HepG2 (cell line): ENCODE results near the gene PRKG1. TPM values are rescaled to one million over a fixed set of nuclear protein-coding genes. Genes with fewer than 3 reads are reported as not detected.

Experiments
- ATAC-seq: fragments of 200-7000 bp; cut with Tn5 transposase; 3 replicates; pipeline ENCODE4 v1.9.1; 2020; ENCODE audit warnings: mild to moderate bottlenecking, moderate library complexity
- BruUV-seq: library from RNA; stranded (reverse); fragments of 400-500 nt; replicated peaks from 2 replicates; lab custom pipeline; 2021; lab: Mats Ljungman, UMichigan
- CTCF ChIA-PET: fragments of 300-600 bp; formaldehyde crosslinking; extraction: SDS; loops from one replicate; lab custom pipeline; 2021; ENCODE audit warnings: low total read pairs, inconsistent platforms, low intra/inter-chr PET ratio; lab: Yijun Ruan, JAX
- POLR2A ChIA-PET: fragments of 350-600 bp; sonication (Branson Sonifier 250); formaldehyde crosslinking; loops from one replicate; lab custom pipeline; 2020; ENCODE audit warnings: antibody characterized with exemption, inconsistent platforms; lab: Yijun Ruan, JAX
- DNase-seq: peaks from one replicate; pipeline ENCODE4 v3.0.0-alpha.2; 2015; ENCODE audit warnings: low spot score
- FAIRE-seq: peaks from 3 replicates; lab custom pipeline; 2011; peaks lifted over from hg19 to GRCh38; lab: Jason Lieb, UNC
- H2AFZ ChIP-seq: one replicate; pipeline ENCODE4 v1.6.1; 2011; ENCODE audit warnings: low read length, inconsistent platforms
- H3K27ac ChIP-seq: fragments of 300-600 bp; 3 replicates; pipeline ENCODE4 v1.8.0; 2011; ENCODE audit warnings: mixed run types, mild to moderate bottlenecking, mixed read lengths, low read length, inconsistent platforms; ENCODE audit not compliant: insufficient read depth; ENCODE audit errors: extremely low read length
- H3K27me3 ChIP-seq, 2 experiments: fragments of 200-600 bp in 1 of 2; 2 replicates in 1 of 2; 3 replicates in 1 of 2; pipeline versions ENCODE4 v1.6.0 to v1.8.0; 2011; ENCODE audit warnings: low read length in 2 of 2, mild to moderate bottlenecking in 2 of 2, moderate library complexity in 2 of 2, inconsistent platforms in 1 of 2; ENCODE audit not compliant: insufficient read depth in 2 of 2, control insufficient read depth in 1 of 2
- H3K36me3 ChIP-seq, 2 experiments: fragments of 200-600 bp in 1 of 2; replicated peaks in 1 of 2; 2 replicates in 1 of 2; 3 replicates in 1 of 2; pipeline versions ENCODE4 v1.5.1 to v1.8.0; 2011; ENCODE audit warnings: low read length in 2 of 2, inconsistent platforms in 1 of 2; ENCODE audit not compliant: insufficient read depth in 2 of 2, control insufficient read depth in 1 of 2
- H3K4me1 ChIP-seq: 2 replicates; pipeline ENCODE4 v1.5.1; 2012; ENCODE audit warnings: low read length, inconsistent platforms; ENCODE audit not compliant: insufficient read depth
- H3K4me2 ChIP-seq: 2 replicates; pipeline ENCODE4 v1.6.0; 2011; ENCODE audit warnings: low read depth, low read length, inconsistent platforms
- H3K4me3 ChIP-seq, 3 experiments: fragments of 200-600 bp in 1 of 3; sonication (generic), shearing (Covaris generic) in 1 of 3; replicated peaks in 1 of 3; 2 replicates each; pipeline ENCODE4 v1.5.1; 2011 to 2016; ENCODE audit warnings: low read length in 3 of 3, inconsistent platforms in 2 of 3, low read depth in 2 of 3, mild to moderate bottlenecking in 2 of 3, control low read depth in 1 of 3, mixed read lengths in 1 of 3; ENCODE audit not compliant: insufficient read depth in 1 of 3
- H3K79me2 ChIP-seq: one replicate; pipeline ENCODE4 v1.6.1; 2011; ENCODE audit warnings: low read length, inconsistent platforms; ENCODE audit not compliant: insufficient read depth
- H3K9ac ChIP-seq: 2 replicates; pipeline ENCODE4 v1.6.0; 2011; ENCODE audit warnings: mild to moderate bottlenecking, low read depth, low read length, inconsistent platforms; ENCODE audit not compliant: insufficient read depth
- H3K9me3 ChIP-seq: 2 replicates; pipeline ENCODE4 v1.5.1; 2012; ENCODE audit warnings: mild to moderate bottlenecking, low read length
- H4K20me1 ChIP-seq: 2 replicates; pipeline ENCODE4 v1.6.0; 2011; ENCODE audit warnings: inconsistent platforms, mild to moderate bottlenecking, low read length, moderate library complexity; ENCODE audit not compliant: insufficient read depth
- FOXP1 ChIP-seq, 2 experiments: fragments of 450-650 bp in 1 of 2; IDR thresholded peaks; 2 replicates each; pipeline ENCODE4 v1.6.1; 2017 to 2018; ENCODE audit warnings: antibody characterized with exemption in 1 of 2
- HMG20B ChIP-seq: conservative IDR thresholded peaks from 2 replicates; pipeline ENCODE4 v1.6.1; 2016; ENCODE audit warnings: missing genetic modification reagents, missing compliant biosample characterization
- KLF6 ChIP-seq: IDR thresholded peaks from 2 replicates; pipeline ENCODE4 v1.8.0; 2016; ENCODE audit warnings: missing biosample characterization, missing genetic modification reagents
- PHF20 ChIP-seq: sonication (generic); formaldehyde crosslinking; IDR thresholded peaks from 2 replicates; pipeline ENCODE4 v1.5.0; 2020; ENCODE audit warnings: mild to moderate bottlenecking, missing genetic modification reagents
- TEAD3 ChIP-seq: optimal IDR thresholded peaks from 2 replicates; pipeline ENCODE3; 2016; ENCODE audit warnings: borderline replicate concordance
- ZNF225 ChIP-seq: sonication (generic); formaldehyde crosslinking; IDR thresholded peaks from 2 replicates; pipeline ENCODE4 v1.4.0; 2020; ENCODE audit warnings: mild to moderate bottlenecking, missing genetic modification reagents
- in situ Hi-C: cut with HindIII; loops from 2 replicates; pipeline ENCODE4 v1.10.0; 2017; ENCODE audit warnings: low pct_unique_long_range_greater_than_20kb; ENCODE audit not compliant: extremely low pct_ligation_motif_present
- intact Hi-C: fragments of 100-400 bp; cut with micrococcal nuclease; formaldehyde crosslinking; loops from one replicate; pipeline ENCODE4 v1.10.0; 2022; ENCODE audit not compliant: unreplicated experiment
- polyA plus RNA-seq, 8 experiments: library from polyadenylated mRNA; depleted of rRNA in 3 of 8; stranded (reverse) in 7 of 8; unstranded in 1 of 8; fragments of >200 nt; fragmentation: Illumina TruSeq in 4 of 8; extraction: Trizol in 4 of 8; gene quantifications; 2 replicates each; pipeline versions ENCODE4 v1.2.1 to v1.2.3, GENCODE V29; 2011 to 2016; ENCODE audit warnings: low read depth in 4 of 8, missing spikeins in 1 of 8, mixed read lengths in 1 of 8; ENCODE audit not compliant: insufficient read depth in 1 of 8
- total RNA-seq, 5 experiments: library from RNA; depleted of rRNA; stranded (reverse); fragments of >200 nt; fragmentation: Illumina TruSeq; extraction: Trizol; gene quantifications; 2 replicates each; pipeline ENCODE4 v1.2.3, GENCODE V29; 2016; ENCODE audit warnings: low read depth in 1 of 5
- TF ChIP-seq, protein P1 (sequence below): sonication (generic); formaldehyde crosslinking; IDR thresholded peaks from 2 replicates; pipeline ENCODE4 v1.4.0; 2020; ENCODE audit warnings: missing genetic modification reagents
- TF ChIP-seq, protein P2 (sequence below): sonication (generic); formaldehyde crosslinking; IDR thresholded peaks from 2 replicates; pipeline ENCODE4 v1.5.0; 2020; ENCODE audit warnings: mild to moderate bottlenecking, missing genetic modification reagents
- TF ChIP-seq, protein P3 (sequence below): sonication (generic); formaldehyde crosslinking; IDR thresholded peaks from 2 replicates; pipeline ENCODE4 v1.5.0; 2020; ENCODE audit warnings: mild to moderate bottlenecking, missing genetic modification reagents, borderline replicate concordance

The PRKG1 gene
- total and polyA plus RNA-seq, 2 of the 13 experiments (the other 11 are each of a cell fraction or from before 2014, with no cell fraction given) = 0.01 TPM; not detected in 1

DNA sequence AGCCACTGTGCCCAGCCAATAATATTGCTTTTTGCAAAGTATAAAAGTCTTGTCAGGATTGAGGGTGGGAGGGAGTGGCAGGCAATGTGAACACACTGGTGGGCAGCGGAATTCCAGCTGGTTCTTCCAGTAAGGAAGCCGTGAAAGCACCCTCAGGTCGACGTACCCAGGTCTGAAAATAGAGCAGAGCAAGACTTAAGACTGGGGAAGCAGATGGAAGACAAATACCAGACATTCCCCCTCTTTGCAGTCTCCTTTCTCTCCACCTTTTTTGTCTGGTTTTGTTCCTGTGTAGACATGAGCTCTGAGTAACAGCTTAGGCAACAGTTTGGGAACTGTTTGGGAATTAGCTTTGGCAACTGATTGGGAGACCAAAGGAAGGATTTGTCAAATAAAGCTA is 642.7 kb downstream of the PRKG1 start (continued):
- TF ChIP-seq TEAD3 (CRISPR knock-in tag) = no peak
- TF ChIP-seq, protein P1, sequence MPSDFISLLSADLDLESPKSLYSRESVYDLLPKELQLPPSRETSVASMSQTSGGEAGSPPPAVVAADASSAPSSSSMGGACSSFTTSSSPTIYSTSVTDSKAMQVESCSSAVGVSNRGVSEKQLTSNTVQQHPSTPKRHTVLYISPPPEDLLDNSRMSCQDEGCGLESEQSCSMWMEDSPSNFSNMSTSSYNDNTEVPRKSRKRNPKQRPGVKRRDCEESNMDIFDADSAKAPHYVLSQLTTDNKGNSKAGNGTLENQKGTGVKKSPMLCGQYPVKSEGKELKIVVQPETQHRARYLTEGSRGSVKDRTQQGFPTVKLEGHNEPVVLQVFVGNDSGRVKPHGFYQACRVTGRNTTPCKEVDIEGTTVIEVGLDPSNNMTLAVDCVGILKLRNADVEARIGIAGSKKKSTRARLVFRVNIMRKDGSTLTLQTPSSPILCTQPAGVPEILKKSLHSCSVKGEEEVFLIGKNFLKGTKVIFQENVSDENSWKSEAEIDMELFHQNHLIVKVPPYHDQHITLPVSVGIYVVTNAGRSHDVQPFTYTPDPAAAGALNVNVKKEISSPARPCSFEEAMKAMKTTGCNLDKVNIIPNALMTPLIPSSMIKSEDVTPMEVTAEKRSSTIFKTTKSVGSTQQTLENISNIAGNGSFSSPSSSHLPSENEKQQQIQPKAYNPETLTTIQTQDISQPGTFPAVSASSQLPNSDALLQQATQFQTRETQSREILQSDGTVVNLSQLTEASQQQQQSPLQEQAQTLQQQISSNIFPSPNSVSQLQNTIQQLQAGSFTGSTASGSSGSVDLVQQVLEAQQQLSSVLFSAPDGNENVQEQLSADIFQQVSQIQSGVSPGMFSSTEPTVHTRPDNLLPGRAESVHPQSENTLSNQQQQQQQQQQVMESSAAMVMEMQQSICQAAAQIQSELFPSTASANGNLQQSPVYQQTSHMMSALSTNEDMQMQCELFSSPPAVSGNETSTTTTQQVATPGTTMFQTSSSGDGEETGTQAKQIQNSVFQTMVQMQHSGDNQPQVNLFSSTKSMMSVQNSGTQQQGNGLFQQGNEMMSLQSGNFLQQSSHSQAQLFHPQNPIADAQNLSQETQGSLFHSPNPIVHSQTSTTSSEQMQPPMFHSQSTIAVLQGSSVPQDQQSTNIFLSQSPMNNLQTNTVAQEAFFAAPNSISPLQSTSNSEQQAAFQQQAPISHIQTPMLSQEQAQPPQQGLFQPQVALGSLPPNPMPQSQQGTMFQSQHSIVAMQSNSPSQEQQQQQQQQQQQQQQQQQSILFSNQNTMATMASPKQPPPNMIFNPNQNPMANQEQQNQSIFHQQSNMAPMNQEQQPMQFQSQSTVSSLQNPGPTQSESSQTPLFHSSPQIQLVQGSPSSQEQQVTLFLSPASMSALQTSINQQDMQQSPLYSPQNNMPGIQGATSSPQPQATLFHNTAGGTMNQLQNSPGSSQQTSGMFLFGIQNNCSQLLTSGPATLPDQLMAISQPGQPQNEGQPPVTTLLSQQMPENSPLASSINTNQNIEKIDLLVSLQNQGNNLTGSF (CRISPR knock-in tag) = no peak
- TF ChIP-seq, protein P2, sequence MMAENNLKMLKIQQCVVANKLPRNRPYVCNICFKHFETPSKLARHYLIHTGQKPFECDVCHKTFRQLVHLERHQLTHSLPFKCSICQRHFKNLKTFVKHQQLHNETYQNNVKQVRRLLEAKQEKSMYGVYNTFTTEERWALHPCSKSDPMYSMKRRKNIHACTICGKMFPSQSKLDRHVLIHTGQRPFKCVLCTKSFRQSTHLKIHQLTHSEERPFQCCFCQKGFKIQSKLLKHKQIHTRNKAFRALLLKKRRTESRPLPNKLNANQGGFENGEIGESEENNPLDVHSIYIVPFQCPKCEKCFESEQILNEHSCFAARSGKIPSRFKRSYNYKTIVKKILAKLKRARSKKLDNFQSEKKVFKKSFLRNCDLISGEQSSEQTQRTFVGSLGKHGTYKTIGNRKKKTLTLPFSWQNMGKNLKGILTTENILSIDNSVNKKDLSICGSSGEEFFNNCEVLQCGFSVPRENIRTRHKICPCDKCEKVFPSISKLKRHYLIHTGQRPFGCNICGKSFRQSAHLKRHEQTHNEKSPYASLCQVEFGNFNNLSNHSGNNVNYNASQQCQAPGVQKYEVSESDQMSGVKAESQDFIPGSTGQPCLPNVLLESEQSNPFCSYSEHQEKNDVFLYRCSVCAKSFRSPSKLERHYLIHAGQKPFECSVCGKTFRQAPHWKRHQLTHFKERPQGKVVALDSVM (CRISPR knock-in tag) = no peak
- no peak for TF ChIP-seq FOXP1 (IDR thresholded peaks at IDR 0.05)
- TF ChIP-seq FOXP1 (CRISPR knock-in tag; IDR thresholded peaks at IDR 0.05) = no peak
- TF ChIP-seq, all 625 proteins: peak for 0

DNA sequence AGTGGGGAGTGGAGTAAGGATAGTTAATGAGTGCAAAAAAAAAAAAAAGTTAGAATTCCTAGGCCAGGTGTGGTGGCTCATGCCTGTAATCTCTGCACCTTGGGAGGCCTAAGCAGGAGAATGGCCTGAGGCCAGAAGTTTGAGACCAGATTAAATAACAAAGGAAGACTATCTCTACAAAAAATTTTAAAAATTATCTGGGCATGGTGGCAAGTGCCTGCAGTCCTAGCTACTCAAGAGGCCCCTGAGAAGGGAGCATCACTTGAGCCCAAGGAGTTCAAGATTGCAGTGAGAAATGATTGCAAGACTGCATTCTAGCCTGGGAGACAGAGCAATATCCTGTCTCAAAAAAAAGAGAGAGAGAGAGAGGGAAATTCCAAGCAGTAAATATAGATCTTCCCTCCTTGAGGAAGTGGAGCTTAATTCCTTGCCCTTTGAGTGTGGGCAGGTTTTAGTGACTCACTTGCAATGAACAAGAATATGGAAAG is 644.6 kb downstream of the PRKG1 start:
- Histone ChIP-seq H3K27ac (no peak overlapping the region), H3K27me3 (no peaks in the 10 kb centered on the region), H3K4me2 (no peak overlapping the region), H3K9me3 (no peaks in the 10 kb centered on the region), H3K4me3 (no peak overlapping the region), H4K20me1 (no peaks in the 10 kb centered on the region), H3K79me2 (no peaks in the 10 kb centered on the region), H2AFZ (no peak overlapping the region), H3K36me3 (no peaks in the 10 kb centered on the region), H3K9ac (no peak overlapping the region), H3K4me1 (no peaks in the 10 kb centered on the region)
- ATAC-seq (no peak), FAIRE-seq (no peak), DNase-seq (no peak)
- BruUV-seq = no TSS peak
- POLR2A ChIA-PET = no interaction called here
- CTCF ChIA-PET = no interaction called here
- intact Hi-C loops (no loop called here), in situ Hi-C loops (no loop called here)
- TF ChIP-seq, protein P3, sequence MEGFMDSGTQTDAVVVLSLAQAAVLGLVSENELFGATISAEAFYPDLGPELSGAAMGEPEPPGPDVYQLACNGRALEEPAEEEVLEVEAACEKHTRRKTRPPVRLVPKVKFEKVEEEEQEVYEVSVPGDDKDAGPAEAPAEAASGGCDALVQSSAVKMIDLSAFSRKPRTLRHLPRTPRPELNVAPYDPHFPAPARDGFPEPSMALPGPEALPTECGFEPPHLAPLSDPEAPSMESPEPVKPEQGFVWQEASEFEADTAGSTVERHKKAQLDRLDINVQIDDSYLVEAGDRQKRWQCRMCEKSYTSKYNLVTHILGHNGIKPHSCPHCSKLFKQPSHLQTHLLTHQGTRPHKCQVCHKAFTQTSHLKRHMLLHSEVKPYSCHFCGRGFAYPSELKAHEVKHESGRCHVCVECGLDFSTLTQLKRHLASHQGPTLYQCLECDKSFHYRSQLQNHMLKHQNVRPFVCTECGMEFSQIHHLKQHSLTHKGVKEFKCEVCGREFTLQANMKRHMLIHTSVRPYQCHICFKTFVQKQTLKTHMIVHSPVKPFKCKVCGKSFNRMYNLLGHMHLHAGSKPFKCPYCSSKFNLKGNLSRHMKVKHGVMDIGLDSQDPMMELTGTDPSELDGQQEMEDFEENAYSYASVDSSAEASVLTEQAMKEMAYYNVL (CRISPR knock-in tag) = no peak
- TF ChIP-seq ZNF225 (no peak), PHF20 (CRISPR knock-in tag) (no peak), HMG20B (CRISPR knock-in tag) (no peak), KLF6 (no peak)
